SKM-1 (cell line): ENCODE measurements around the gene NEK7.

Experiments used
- DNase-seq: peaks from one replicate; lab custom pipeline; 2025; ENCODE audit not compliant: unreplicated experiment; lab: John Stamatoyannopoulos, UW

The NEK7 gene

GRCh38 chr1:198254948-198255347 lies 98.2 kb downstream of the NEK7 start:
- no peak for DNase-seq

GRCh38 chr1:198255784-198256183 lies 99.0 kb downstream of the NEK7 start:
- DNase-seq, result no peak

- DNase-seq, result no peak
Observed at GRCh38 chr1:198258491-198258890, 101.7 kb downstream of the NEK7 start.

- no peak for DNase-seq
Observed at GRCh38 chr1:198259333-198260074, 102.7 kb downstream of the NEK7 start.

- DNase-seq, result no peak
Observed at GRCh38 chr1:198261886-198262285, 105.1 kb downstream of the NEK7 start.

- DNase-seq, result no peak
Observed at GRCh38 chr1:198263186-198263585, 106.4 kb downstream of the NEK7 start.

GRCh38 chr1:198264282-198264681 lies 107.5 kb downstream of the NEK7 start:
- no peak for DNase-seq

- DNase-seq, result no peak
Observed at GRCh38 chr1:198265073-198265661, 108.4 kb downstream of the NEK7 start.

GRCh38 chr1:198267056-198267455 lies 110.3 kb downstream of the NEK7 start:
- DNase-seq, result no peak

GRCh38 chr1:198267921-198268320 lies 111.1 kb downstream of the NEK7 start:
- DNase-seq, result no peak

- DNase-seq, result no peak
Observed at GRCh38 chr1:198268784-198269645, 112.2 kb downstream of the NEK7 start.

GRCh38 chr1:198269646-198269940 lies 112.8 kb downstream of the NEK7 start:
- DNase-seq, result no peak

- DNase-seq, result no peak
Observed at GRCh38 chr1:198270273-198270828, 113.6 kb downstream of the NEK7 start.

- no peak for DNase-seq
Observed at GRCh38 chr1:198271467-198271866, 114.7 kb downstream of the NEK7 start.

GRCh38 chr1:198272492-198272891 lies 115.7 kb downstream of the NEK7 start:
- DNase-seq, result no peak

- DNase-seq, result no peak
Observed at GRCh38 chr1:198273748-198274295, 117.0 kb downstream of the NEK7 start.

GRCh38 chr1:198275597-198275996 lies 118.8 kb downstream of the NEK7 start:
- DNase-seq, result no peak

- no peak for DNase-seq
Observed at GRCh38 chr1:198276241-198276640, 119.4 kb downstream of the NEK7 start.

GRCh38 chr1:198278943-198279342 lies 122.1 kb downstream of the NEK7 start:
- DNase-seq, result no peak

- no peak for DNase-seq
Observed at GRCh38 chr1:198280080-198280479, 123.3 kb downstream of the NEK7 start.

- no peak for DNase-seq
Observed at GRCh38 chr1:198281911-198282310, 125.1 kb downstream of the NEK7 start.
